ENCODE measurements around the gene SBF2. TPM values are rescaled to one million over a fixed set of nuclear protein-coding genes. Genes with fewer than 3 reads are reported as not detected.

SBF2 gene
- total and polyA plus RNA-seq, 2 of the 13 experiments (the other 11 are each of a cell fraction or from before 2014, with no cell fraction given), result 24.0 to 45.8 TPM

DNA sequence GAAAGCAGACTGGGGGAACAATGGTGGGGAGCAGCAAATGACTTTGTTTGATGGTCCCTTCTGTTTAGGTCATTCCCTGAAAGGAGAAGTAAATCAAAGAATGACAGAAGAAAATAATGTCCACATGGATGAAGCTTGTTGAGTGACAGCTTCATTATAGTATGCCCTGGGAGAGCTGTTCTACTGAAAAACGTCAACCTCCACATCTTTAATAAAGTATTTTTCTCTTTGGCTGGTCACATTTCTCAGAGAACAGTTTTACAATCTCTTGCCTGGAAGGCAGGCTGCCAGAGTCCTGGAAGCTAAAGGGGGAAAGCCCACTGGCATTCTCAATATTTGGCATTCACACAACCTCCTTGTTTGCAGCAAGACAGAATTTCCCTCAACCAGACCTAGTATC, 342.2 kb downstream of the SBF2 start:
- no peak overlapping the region for H2AFZ ChIP-seq (ENCODE audit: low read length)
- H3K36me3 ChIP-seq (replicated peaks in 1 of 2; ENCODE audit: control insufficient read depth in 1 of 2, insufficient read depth in 2 of 2, low read length in 2 of 2), result no peaks in the 10 kb centered on the region
- H3K27me3 ChIP-seq (ENCODE audit: control insufficient read depth in 1 of 2, insufficient read depth in 2 of 2, low read length in 2 of 2), result no peaks in the 10 kb centered on the region
- no peak overlapping the region for H3K4me3 ChIP-seq (replicated peaks in 1 of 3; ENCODE audit: insufficient read depth in 1 of 3, low read depth in 2 of 3, low read length in 3 of 3)
- no peak for DNase-seq (ENCODE audit: low spot score)
- 88% methylated on average over 1 of the region's 1 CpG for WGBS (ENCODE audit: low lambda C conversion rate)
- no peak for ATAC-seq
- no peak for FAIRE-seq
- ChIA-PET CTCF (ENCODE audit: low intra/inter-chr PET ratio, low total read pairs) (no interaction called here), POLR2A (no interaction called here)
- H3K9me3 ChIP-seq (ENCODE audit: low read length), result no peaks in the 10 kb centered on the region
- BruUV-seq (replicated peaks), result no TSS peak
- in situ Hi-C loops (cut with HindIII; ENCODE audit: extremely low pct_ligation_motif_present, low pct_unique_long_range_greater_than_20kb), result no loop called here
- no peaks in the 10 kb centered on the region for H3K79me2 ChIP-seq (ENCODE audit: insufficient read depth, low read length)
- H3K4me1 ChIP-seq (ENCODE audit: insufficient read depth, low read length), result peaks cover 18% of the 10 kb centered on the region
- H4K20me1 ChIP-seq (ENCODE audit: insufficient read depth, low read length), result no peaks in the 10 kb centered on the region
- H3K9ac ChIP-seq (ENCODE audit: insufficient read depth, low read depth, low read length), result no peak overlapping the region
- no peak overlapping the region for H3K4me2 ChIP-seq (ENCODE audit: low read depth, low read length)
- H3K27ac ChIP-seq (ENCODE audit: extremely low read length, insufficient read depth, low read length), result no peak overlapping the region
- TF ChIP-seq FOXC1 (CRISPR knock-in tag; IDR thresholded peaks at IDR 0.05; ENCODE audit: borderline replicate concordance), result no peak
- TF ChIP-seq ZFP36L2 (CRISPR knock-in tag; IDR thresholded peaks at IDR 0.05), result no peak
- intact Hi-C loops (cut with micrococcal nuclease; ENCODE audit: unreplicated experiment), result no loop called here

DNA sequence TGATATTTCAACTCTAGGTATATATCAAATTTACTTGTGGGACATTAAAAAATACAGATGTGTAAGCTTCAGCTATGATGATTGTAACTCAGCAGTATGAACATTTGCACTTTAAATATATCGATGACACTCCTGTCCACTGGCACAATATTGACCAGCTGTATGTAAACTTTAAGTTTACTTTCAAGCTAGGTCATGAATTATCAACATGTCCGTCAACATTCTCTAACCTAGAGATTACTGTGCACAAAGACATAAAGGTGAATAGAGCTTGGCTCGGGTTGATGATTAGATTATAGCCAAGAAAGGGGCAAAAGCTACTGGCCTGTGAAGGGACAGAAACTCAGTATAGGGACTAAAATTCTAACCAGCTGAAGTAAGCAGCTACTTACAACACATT, 343.6 kb downstream of the SBF2 start:
- Histone ChIP-seq H3K27ac (ENCODE audit: extremely low read length, insufficient read depth, low read length) (no peak overlapping the region), H3K27me3 (ENCODE audit: control insufficient read depth in 1 of 2, insufficient read depth in 2 of 2, low read length in 2 of 2) (no peaks in the 10 kb centered on the region), H4K20me1 (ENCODE audit: insufficient read depth, low read length) (no peaks in the 10 kb centered on the region), H3K4me2 (ENCODE audit: low read depth, low read length) (peak overlapping the region; percentile 32; the same call in 1 of the 2 replicates), H3K4me3 (replicated peaks in 1 of 3; ENCODE audit: insufficient read depth in 1 of 3, low read depth in 2 of 3, low read length in 3 of 3) (no peak overlapping the region; a peak in 1 of 6 replicates), H2AFZ (ENCODE audit: low read length) (no peak overlapping the region), H3K36me3 (replicated peaks in 1 of 2; ENCODE audit: control insufficient read depth in 1 of 2, insufficient read depth in 2 of 2, low read length in 2 of 2) (no peaks in the 10 kb centered on the region), H3K9ac (ENCODE audit: insufficient read depth, low read depth, low read length) (no peak overlapping the region), H3K4me1 (ENCODE audit: insufficient read depth, low read length) (peaks cover 18% of the 10 kb centered on the region), H3K79me2 (ENCODE audit: insufficient read depth, low read length) (no peaks in the 10 kb centered on the region), H3K9me3 (ENCODE audit: low read length) (no peaks in the 10 kb centered on the region)
- ATAC-seq, result peak; percentile 73
- CTCF ChIA-PET (ENCODE audit: low intra/inter-chr PET ratio, low total read pairs), result no interaction called here
- no TSS peak for BruUV-seq (replicated peaks)
- WGBS (ENCODE audit: low lambda C conversion rate), result 22% methylated on average over 3 of the region's 3 CpGs
- POLR2A ChIA-PET, result interaction anchor here (0.8 kb wide), 1 partner anchor 20 kb away, joined by 3 read pairs; no protein-coding TSS in a partner anchor
- peak; percentile 27 for DNase-seq (ENCODE audit: low spot score)
- intact Hi-C loops (cut with micrococcal nuclease; ENCODE audit: unreplicated experiment), result no loop called here
- no peak for FAIRE-seq
- in situ Hi-C loops (cut with HindIII; ENCODE audit: extremely low pct_ligation_motif_present, low pct_unique_long_range_greater_than_20kb), result no loop called here
- TF ChIP-seq ZNF570 (CRISPR knock-in tag; IDR thresholded peaks at IDR 0.05; ENCODE audit: borderline replicate concordance) (no peak), ZNF510 (CRISPR knock-in tag; IDR thresholded peaks at IDR 0.05; ENCODE audit: low read depth) (no peak), ZMYM3 (CRISPR knock-in tag; IDR thresholded peaks at IDR 0.05) (no peak), ZNF451 (CRISPR knock-in tag; IDR thresholded peaks at IDR 0.05) (no peak), GFI1 (CRISPR knock-in tag; IDR thresholded peaks at IDR 0.05; ENCODE audit: borderline replicate concordance) (no peak), ZNF749 (CRISPR knock-in tag; IDR thresholded peaks at IDR 0.05; ENCODE audit: borderline replicate concordance) (no peak), EEA1 (CRISPR knock-in tag; IDR thresholded peaks at IDR 0.05; ENCODE audit: borderline replicate concordance) (no peak), RARA (CRISPR knock-in tag; IDR thresholded peaks at IDR 0.05) (0 out of 2 replicates have a peak, but pooled peaks have one; percentile 35), ZNF101 (CRISPR knock-in tag; IDR thresholded peaks at IDR 0.05; ENCODE audit: borderline replicate concordance, low read depth) (no peak), KAT7 (CRISPR knock-in tag; IDR thresholded peaks at IDR 0.05; ENCODE audit: borderline replicate concordance) (no peak), ZNF143 (CRISPR knock-in tag; IDR thresholded peaks at IDR 0.05) (no peak)
- TF ChIP-seq, protein P1, sequence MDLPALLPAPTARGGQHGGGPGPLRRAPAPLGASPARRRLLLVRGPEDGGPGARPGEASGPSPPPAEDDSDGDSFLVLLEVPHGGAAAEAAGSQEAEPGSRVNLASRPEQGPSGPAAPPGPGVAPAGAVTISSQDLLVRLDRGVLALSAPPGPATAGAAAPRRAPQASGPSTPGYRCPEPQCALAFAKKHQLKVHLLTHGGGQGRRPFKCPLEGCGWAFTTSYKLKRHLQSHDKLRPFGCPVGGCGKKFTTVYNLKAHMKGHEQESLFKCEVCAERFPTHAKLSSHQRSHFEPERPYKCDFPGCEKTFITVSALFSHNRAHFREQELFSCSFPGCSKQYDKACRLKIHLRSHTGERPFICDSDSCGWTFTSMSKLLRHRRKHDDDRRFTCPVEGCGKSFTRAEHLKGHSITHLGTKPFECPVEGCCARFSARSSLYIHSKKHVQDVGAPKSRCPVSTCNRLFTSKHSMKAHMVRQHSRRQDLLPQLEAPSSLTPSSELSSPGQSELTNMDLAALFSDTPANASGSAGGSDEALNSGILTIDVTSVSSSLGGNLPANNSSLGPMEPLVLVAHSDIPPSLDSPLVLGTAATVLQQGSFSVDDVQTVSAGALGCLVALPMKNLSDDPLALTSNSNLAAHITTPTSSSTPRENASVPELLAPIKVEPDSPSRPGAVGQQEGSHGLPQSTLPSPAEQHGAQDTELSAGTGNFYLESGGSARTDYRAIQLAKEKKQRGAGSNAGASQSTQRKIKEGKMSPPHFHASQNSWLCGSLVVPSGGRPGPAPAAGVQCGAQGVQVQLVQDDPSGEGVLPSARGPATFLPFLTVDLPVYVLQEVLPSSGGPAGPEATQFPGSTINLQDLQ (CRISPR knock-in tag; IDR thresholded peaks at IDR 0.05), result no peak
- TF ChIP-seq, protein P2, sequence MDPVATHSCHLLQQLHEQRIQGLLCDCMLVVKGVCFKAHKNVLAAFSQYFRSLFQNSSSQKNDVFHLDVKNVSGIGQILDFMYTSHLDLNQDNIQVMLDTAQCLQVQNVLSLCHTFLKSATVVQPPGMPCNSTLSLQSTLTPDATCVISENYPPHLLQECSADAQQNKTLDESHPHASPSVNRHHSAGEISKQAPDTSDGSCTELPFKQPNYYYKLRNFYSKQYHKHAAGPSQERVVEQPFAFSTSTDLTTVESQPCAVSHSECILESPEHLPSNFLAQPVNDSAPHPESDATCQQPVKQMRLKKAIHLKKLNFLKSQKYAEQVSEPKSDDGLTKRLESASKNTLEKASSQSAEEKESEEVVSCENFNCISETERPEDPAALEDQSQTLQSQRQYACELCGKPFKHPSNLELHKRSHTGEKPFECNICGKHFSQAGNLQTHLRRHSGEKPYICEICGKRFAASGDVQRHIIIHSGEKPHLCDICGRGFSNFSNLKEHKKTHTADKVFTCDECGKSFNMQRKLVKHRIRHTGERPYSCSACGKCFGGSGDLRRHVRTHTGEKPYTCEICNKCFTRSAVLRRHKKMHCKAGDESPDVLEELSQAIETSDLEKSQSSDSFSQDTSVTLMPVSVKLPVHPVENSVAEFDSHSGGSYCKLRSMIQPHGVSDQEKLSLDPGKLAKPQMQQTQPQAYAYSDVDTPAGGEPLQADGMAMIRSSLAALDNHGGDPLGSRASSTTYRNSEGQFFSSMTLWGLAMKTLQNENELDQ (CRISPR knock-in tag; IDR thresholded peaks at IDR 0.05; ENCODE audit: borderline replicate concordance), result no peak
